IPS DF 6.9 (cell line): ENCODE measurements around the gene TMEM205.

Experiments
- DNase-seq: peaks from one replicate; pipeline ENCODE4 v3.0.0-alpha.2; 2013; ENCODE audit warnings: low read depth, low spot score
- H3K27ac ChIP-seq: one replicate; pipeline ENCODE4 v1.5.1; 2013; ENCODE audit warnings: low read length, control low read depth
- H3K27me3 ChIP-seq: 2 replicates; pipeline ENCODE4 v1.6.1; 2013; ENCODE audit warnings: mild to moderate bottlenecking, low read length; ENCODE audit not compliant: control insufficient read depth, insufficient read depth
- H3K36me3 ChIP-seq: 2 replicates; pipeline ENCODE4 v1.6.1; 2013; ENCODE audit warnings: low read length; ENCODE audit not compliant: control insufficient read depth, insufficient read depth
- H3K4me1 ChIP-seq: 2 replicates; pipeline ENCODE4 v1.6.1; 2013; ENCODE audit warnings: low read length; ENCODE audit not compliant: control insufficient read depth, insufficient read depth
- H3K4me3 ChIP-seq: 2 replicates; pipeline ENCODE4 v1.5.1; 2013; ENCODE audit warnings: mild to moderate bottlenecking, low read length
- H3K9me3 ChIP-seq: 2 replicates; pipeline ENCODE4 v1.6.1; 2013; ENCODE audit warnings: low read length, inconsistent platforms; ENCODE audit not compliant: control insufficient read depth, insufficient read depth
- WGBS: extraction: QIAGEN DNeasy Blood & Tissue Kit; methylation state at CpG from one replicate; pipeline ENCODE4 v1.1.7; 2013; ENCODE audit warnings: mixed read lengths, missing lambda C conversion rate; ENCODE audit not compliant: insufficient read length, insufficient coverage; 5-methylcytosine and 5-hydroxymethylcytosine counted together

Gene TMEM205

GRCh38 chr19:11346104-11346940 lies at the start of gene TMEM205, which contains the start of gene CCDC159:
TSS of gene TMEM205 (minus strand) at chr19:11346268. CDS start at chr19:11345619, 649 bp downstream.
TSS of gene CCDC159 (plus strand) at chr19:11346519. CDS start at chr19:11346607, 88 bp downstream.
- Histone ChIP-seq H3K4me1 (no peaks in the 10 kb centered on the region; the same call in 1 of the 2 replicates), H3K27me3 (no peaks in the 10 kb centered on the region), H3K27ac (no peak within 1 kb of the TSS), H3K9me3 (no peaks in the 10 kb centered on the region), H3K36me3 (no peaks in the 10 kb centered on the region; the same call in 1 of the 2 replicates), H3K4me3 (peak within 1 kb of the TSS; percentile 100)
- peak; percentile 99 for DNase-seq
- WGBS: no CpG with 5 or more reads among the region's 50 CpGs

GRCh38 chr19:11390933-11391680 lies 45.0 kb upstream of the TMEM205 start:
- Histone ChIP-seq H3K27me3 (no peaks in the 10 kb centered on the region), H3K4me1 (no peaks in the 10 kb centered on the region), H3K36me3 (no peaks in the 10 kb centered on the region; the same call in 1 of the 2 replicates), H3K4me3 (no peak overlapping the region), H3K9me3 (no peaks in the 10 kb centered on the region), H3K27ac (no peak overlapping the region)
- WGBS: no CpG with 5 or more reads among the region's 4 CpGs
- DNase-seq: no peak

DNA sequence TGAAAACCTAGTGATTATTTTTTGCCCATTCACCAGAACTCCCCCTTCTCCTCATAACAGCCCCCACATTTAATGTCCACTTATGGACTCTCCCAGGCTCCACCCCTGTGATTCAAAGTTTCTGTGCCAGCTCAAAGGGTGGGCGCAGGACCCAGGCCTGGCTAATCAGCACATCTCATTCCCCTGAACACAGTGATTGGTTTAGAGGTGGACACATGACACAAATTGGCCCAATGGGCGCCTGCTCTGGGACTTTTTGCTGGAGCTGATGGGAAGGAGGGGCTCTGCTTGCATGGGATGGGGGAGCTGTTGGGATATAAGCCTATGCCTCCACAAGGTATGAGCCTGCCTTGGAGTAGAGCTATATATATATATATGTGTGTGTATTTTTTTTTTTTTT lies 44.3 kb upstream of the TMEM205 start:
- no peaks in the 10 kb centered on the region; the same call in 1 of the 2 replicates for H3K36me3 ChIP-seq
- H3K9me3 ChIP-seq: no peaks in the 10 kb centered on the region
- no peak overlapping the region for H3K27ac ChIP-seq
- H3K4me1 ChIP-seq: no peaks in the 10 kb centered on the region
- DNase-seq: no peak
- no CpG with 5 or more reads among the region's 2 CpGs for WGBS
- H3K4me3 ChIP-seq: no peak overlapping the region
- no peaks in the 10 kb centered on the region for H3K27me3 ChIP-seq

DNA sequence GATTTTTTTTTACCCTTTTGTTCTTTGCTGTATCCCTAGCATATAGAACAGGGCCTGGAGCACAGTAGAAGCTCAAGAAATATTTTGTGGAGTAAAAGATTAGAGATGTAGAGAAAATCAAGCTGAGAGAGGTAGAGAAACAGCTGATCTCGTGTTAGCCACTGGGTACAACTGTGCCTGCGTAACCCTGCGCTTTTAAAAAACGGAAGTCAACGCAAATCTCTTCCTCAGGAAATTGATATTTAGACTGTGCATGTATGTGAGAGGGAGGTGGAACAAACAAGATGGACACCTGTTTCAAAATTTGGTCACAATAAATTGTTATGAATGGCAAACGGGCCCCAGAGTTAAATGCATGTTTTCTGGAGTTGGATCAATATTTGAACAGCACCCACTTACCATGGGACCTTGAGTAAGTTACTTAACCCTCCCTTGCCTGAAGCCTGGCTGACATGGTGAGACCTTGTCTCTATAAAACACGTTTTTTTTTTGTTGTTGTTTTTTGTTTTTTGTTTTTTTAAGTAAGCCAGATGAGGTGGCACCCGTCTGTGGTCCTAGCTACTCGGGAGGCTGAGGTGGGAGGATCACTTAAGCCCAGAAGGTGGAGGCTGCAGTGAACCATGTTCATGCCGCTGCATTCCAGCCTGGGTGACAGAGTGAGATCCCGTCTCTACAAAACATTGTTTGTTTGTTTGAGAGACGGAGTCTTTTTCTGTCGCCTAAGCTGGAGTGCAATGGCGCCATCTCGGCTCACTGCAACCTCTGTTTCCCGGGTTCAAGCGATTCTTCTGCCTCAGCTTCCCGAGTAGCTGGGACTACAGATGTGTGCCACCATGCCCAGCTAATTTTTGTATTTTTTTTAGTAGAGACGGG lies 41.3 kb upstream of the TMEM205 start:
- WGBS: no CpG with 5 or more reads among the region's 19 CpGs
- H3K36me3 ChIP-seq: no peaks in the 10 kb centered on the region
- no peaks in the 10 kb centered on the region for H3K9me3 ChIP-seq
- H3K4me3 ChIP-seq: no peak overlapping the region
- H3K27me3 ChIP-seq: no peaks in the 10 kb centered on the region
- no peak overlapping the region for H3K27ac ChIP-seq
- no peak for DNase-seq
- no peaks in the 10 kb centered on the region for H3K4me1 ChIP-seq

GRCh38 chr19:11384778-11385129 lies 38.7 kb upstream of the TMEM205 start:
- no peaks in the 10 kb centered on the region for H3K9me3 ChIP-seq
- H3K36me3 ChIP-seq: no peaks in the 10 kb centered on the region
- no peak for DNase-seq
- WGBS: no CpG with 5 or more reads among the region's 5 CpGs
- no peak overlapping the region for H3K27ac ChIP-seq
- H3K27me3 ChIP-seq: no peaks in the 10 kb centered on the region
- no peak overlapping the region for H3K4me3 ChIP-seq
- H3K4me1 ChIP-seq: no peaks in the 10 kb centered on the region; the same call in 1 of the 2 replicates

GRCh38 chr19:11383706-11384048 lies 37.6 kb upstream of the TMEM205 start:
- WGBS: no CpG with 5 or more reads among the region's 9 CpGs
- Histone ChIP-seq H3K36me3 (no peaks in the 10 kb centered on the region), H3K27ac (no peak overlapping the region), H3K9me3 (no peaks in the 10 kb centered on the region), H3K4me3 (peak overlapping the region; percentile 69), H3K4me1 (no peaks in the 10 kb centered on the region; the same call in 1 of the 2 replicates), H3K27me3 (no peaks in the 10 kb centered on the region)
- no peak for DNase-seq

- no peaks in the 10 kb centered on the region for H3K36me3 ChIP-seq
- no peak for DNase-seq
- WGBS: no CpG with 5 or more reads among the region's 65 CpGs
- peak overlapping the region; percentile 69; the same call in 1 of the 2 replicates for H3K4me3 ChIP-seq
- H3K27me3 ChIP-seq: no peaks in the 10 kb centered on the region
- no peaks in the 10 kb centered on the region; the same call in 1 of the 2 replicates for H3K4me1 ChIP-seq
- H3K27ac ChIP-seq: no peak overlapping the region
- no peaks in the 10 kb centered on the region for H3K9me3 ChIP-seq
Observed at GRCh38 chr19:11382898-11383705, 37.0 kb upstream of the TMEM205 start.

DNA sequence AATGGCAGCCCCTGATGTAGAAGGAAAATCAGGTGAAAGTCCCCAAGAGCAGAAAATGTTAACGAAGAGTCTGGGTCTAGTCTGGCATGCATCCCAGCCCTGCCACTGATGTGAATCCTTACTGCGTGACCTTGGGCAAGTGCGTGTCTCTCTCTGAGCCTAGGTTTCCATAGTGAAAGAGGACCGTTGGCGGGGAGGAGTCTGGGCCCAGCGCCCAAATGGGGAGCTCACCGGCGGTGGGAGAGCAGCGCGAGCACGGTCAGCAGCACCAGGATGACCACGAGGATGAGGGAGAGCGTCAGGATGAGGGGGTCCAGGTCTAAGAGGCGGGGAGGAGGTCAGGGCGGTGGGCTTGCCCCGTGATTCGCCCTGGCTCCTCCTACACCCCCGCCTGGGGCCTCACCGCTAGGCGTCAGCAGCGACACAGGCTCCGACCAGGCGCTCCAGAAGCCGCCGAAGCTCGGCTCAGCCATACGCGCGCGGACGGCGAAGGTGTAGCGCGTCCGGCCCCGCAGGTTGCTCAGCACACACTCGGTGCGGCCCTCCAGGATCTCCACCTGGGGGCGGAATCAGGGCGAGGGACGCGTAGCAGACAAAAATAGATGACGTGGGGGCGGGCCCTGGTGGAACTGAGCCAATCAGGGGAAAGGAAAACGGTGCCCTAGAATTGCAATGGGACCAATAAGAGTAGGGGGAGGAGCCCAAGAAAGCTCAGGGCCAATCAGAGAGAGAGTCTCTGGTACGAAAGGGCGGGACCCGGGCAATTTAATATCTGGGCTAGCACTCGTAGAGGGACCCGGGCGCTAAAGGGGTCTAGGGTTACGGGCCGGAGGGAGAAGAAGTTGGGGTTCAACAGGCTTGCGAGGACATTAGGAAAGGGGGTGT lies 34.8 kb upstream of the TMEM205 start:
- Histone ChIP-seq H3K9me3 (no peaks in the 10 kb centered on the region), H3K27ac (no peak overlapping the region), H3K27me3 (no peaks in the 10 kb centered on the region), H3K4me1 (no peaks in the 10 kb centered on the region; the same call in 1 of the 2 replicates), H3K4me3 (peak overlapping the region; percentile 63; the same call in 1 of the 2 replicates), H3K36me3 (no peaks in the 10 kb centered on the region)
- WGBS: no CpG with 5 or more reads among the region's 54 CpGs
- DNase-seq: peak; percentile 95

DNA sequence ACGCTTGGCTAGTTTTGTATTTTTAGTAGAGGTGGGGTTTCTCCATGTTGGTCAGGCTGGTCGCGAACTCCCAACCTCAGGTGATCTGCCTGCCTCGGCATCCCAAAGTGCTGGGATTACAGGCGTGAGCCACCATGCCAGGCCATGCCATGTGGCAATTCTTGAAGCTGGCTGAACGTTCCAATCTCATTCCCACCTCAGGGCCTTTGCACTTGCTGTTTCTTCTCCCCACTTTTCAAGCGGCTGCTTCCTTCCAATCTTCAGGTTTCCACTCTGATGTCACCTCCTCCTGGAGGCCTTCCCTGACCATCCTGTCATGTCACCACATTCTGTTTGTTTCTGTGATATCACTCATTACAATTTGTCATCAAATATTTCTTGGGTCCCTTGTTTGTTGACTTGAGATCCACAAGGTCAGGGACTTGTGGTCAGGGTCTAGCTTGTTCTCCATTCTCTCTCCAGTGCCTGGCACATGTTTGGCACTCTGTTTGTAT lies 33.8 kb upstream of the TMEM205 start:
- DNase-seq: no peak
- Histone ChIP-seq H3K36me3 (no peaks in the 10 kb centered on the region), H3K9me3 (no peaks in the 10 kb centered on the region), H3K27ac (no peak overlapping the region), H3K27me3 (no peaks in the 10 kb centered on the region), H3K4me3 (no peak overlapping the region), H3K4me1 (peaks cover 3% of the 10 kb centered on the region)
- WGBS: no CpG with 5 or more reads among the region's 7 CpGs
